GM10266 (cell line): ENCODE results near the gene SPIRE1.
"Not testable (repeated sequence)": the region's sequence is repeated elsewhere in the genome, so short reads cannot be mapped to it uniquely, and the experiment has no call there.

Source experiments
- DNase-seq: peaks from one replicate; pipeline ENCODE4 v3.0.0; 2012; ENCODE audit errors: extremely low spot score
- TF ChIP-seq, protein P1 (sequence below): IDR thresholded peaks from 2 replicates; pipeline ENCODE4 v1.5.1; 2012; ENCODE audit warnings: mild to moderate bottlenecking, low read depth; ENCODE audit not compliant: control insufficient read depth, insufficient read depth; ENCODE audit errors: missing control alignments

The SPIRE1 gene

DNA sequence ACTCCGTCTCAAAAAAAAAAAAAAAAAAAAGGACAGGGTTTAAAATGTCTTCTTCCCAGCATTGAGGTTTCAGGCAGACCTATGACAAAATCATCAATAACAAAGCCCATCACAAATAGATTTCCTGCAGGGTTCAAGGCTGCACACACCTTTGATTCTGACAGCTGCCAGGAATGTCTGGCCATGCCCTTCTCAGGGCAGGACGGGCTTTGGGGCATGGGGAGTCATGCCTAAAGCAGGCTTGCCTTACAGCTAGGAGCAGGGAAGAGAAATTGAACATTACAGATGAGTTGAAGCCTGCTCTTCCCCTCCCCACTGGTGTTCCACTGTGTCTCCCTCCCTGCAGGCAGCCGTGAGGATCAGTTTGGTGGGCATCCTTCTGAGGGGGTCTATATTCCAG is 246.5 kb downstream of the SPIRE1 start:
- DNase-seq = no peak
- TF ChIP-seq, protein P1, sequence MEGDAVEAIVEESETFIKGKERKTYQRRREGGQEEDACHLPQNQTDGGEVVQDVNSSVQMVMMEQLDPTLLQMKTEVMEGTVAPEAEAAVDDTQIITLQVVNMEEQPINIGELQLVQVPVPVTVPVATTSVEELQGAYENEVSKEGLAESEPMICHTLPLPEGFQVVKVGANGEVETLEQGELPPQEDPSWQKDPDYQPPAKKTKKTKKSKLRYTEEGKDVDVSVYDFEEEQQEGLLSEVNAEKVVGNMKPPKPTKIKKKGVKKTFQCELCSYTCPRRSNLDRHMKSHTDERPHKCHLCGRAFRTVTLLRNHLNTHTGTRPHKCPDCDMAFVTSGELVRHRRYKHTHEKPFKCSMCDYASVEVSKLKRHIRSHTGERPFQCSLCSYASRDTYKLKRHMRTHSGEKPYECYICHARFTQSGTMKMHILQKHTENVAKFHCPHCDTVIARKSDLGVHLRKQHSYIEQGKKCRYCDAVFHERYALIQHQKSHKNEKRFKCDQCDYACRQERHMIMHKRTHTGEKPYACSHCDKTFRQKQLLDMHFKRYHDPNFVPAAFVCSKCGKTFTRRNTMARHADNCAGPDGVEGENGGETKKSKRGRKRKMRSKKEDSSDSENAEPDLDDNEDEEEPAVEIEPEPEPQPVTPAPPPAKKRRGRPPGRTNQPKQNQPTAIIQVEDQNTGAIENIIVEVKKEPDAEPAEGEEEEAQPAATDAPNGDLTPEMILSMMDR = no peak

DNA sequence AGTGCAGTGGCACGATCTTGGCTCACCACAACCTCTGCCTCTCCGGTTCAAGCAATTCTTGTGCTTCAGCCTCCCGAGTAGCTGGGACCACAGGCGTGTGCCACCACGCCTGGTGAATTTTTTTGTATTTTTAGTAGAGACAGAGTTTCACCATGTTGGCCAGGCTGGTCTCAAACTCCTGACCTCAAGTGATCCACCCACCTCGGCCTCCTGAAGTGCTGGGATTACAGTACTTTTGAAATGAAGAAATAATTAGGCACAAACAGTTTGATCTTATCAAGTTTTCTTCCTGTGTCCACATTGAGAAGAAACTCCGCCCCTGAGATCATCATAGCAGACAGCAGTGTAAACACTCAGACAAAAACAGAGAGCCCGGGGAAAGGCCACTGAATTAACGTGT is 247.2 kb downstream of the SPIRE1 start:
- not testable (repeated sequence) for DNase-seq

DNA sequence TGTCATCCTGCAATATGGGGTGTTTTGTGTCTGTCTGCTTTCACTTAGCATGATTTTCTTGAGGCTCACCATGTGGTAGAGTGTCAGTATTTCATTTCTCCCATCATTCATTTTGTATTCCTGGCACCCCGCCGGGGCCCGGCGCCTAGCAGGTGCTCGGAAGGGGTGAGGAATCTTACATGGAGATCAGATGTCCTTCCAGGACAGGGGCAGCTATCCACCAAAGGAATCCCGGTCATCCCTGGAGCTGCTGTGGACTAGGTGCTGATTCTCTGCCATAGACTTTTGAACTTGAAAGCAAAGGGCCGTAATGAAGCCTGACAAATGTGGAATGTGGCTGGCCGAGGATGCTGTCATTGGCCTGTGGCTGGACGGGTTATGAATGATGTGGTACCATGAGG is 247.8 kb downstream of the SPIRE1 start:
- DNase-seq = no peak
- TF ChIP-seq, protein P1 = no peak

DNA sequence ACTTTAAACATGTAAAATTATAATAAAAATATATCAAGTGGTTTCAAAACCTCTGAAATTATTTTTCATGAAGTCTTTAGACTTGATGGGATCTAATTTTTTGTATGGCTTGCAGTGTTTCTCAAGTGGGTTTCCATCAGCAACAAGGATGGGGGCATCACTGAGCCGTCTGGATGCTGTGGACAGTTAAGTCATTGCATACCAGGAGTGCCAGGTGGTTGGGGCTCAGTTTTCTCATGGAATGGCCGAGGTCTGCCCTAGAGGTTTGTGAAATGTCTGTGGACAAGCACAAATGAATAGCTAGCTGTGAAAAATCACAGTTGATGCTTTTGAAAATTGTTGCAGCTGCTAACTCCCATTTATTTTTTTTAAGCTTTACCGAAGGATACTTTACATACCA is 248.4 kb downstream of the SPIRE1 start:
- TF ChIP-seq, protein P1 = no peak
- DNase-seq = no peak

DNA sequence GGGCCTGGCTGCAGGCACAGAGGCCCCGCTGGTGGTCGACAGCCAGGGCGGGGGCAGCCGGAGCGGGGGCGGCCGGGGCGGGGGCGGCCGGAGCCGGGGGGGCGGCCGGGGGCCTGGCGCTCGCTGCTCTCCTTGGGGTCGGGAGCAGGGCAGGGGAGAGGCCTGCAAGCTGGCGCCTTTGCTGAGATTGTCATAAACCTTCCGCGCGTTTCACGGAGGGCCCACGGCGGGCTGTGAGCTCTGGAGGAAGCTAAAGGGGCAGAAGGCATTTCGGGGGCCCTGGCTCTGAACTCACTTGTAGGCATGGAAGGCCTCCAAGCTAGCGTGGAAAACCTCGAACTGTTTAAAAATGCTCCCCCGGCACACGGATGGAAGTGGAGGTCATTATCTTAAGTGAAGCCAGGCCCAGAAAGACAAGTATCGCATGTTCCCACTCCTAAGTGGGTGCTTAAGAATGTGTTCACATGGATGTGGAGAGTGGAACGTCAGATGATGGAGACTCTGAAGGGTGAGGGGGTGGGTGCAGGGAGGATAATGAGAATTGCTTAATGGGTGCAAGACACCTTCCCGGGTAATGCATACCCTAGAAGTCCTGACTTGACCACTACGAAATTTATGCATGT is 249.5 kb downstream of the SPIRE1 start:
- no peak for DNase-seq
- TF ChIP-seq, protein P1 = no peak

DNA sequence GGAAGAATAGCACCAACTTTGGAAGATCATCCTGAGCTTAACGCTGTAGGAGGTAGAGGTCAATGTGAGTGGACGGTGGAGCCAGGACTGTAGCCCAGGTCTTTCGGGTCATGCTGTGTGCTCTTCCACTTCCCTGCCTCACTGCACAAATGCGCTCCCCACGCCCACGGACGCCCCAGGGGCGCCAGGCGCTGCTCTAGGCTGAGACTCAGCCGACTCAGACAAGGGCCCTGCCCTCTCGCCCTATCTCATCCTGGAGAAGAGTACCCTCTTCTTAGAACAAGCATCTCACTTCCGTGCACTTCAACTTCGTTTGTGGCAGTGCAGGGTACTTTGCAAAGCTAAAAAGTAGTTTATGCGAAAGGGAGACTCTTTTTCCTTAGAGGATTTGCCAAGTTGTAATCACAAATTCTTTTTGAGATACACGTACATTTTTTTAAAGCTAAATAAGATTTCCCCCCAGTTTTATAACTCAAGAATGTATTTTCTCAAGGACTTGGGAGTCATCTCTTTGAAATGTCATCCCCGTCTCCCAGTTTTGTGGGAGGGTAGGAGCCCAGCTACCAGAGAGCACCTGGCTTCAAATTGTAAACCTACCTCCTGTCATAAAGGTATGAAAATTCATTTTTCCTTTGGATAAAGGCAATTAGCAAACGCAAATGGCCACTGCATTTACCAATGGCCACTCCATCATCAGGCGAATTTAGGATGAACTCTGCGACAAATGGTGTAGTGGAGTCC is 251.4 kb downstream of the SPIRE1 start:
- no peak for DNase-seq

DNA sequence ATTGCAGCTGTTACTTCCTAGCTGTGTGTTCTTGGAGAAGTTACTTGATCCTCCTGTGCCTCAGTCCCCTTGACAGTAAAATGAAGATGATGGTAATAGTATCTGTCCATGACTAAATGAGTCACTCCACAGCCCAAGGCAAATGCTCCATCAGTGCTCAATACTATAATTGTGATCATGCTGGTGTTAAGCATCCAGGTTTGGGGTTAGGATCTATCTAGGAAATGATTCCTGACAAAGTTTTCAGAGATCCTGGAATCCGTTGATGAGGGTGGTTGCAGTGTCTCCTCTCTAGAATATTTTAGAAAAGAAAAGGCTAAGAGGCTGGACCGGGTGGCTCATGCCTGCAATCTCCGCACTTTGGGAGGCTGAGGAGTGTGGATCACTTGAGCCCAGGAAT is 252.8 kb downstream of the SPIRE1 start:
- DNase-seq = no peak
- TF ChIP-seq, protein P1 = no peak

More for the DNA sequence above, 251.4 kb downstream of the SPIRE1 start:
- TF ChIP-seq, protein P1 = no peak
